Lung (tissue), 12 donors: ENCODE measurements around the gene ERFE. TPM values are rescaled to one million over a fixed set of nuclear protein-coding genes. Genes with fewer than 3 reads are reported as not detected.
A peak's percentile ranks its signal among the peaks of the same experiment; 100 is the strongest.

ENCODE experiments used
- ATAC-seq: fragments of 200-7000 bp; cut with Tn5 transposase; one replicate; pipeline ENCODE4 v1.9.1; 2020; ENCODE audit warnings: moderate number of reproducible peaks; ENCODE audit not compliant: insufficient read depth, low FRiP score
- DNase-seq, 3 donors: peaks; one replicate each; pipeline ENCODE4 v3.0.0-alpha.2; 2013 to 2017
- H3K27ac ChIP-seq, 2 donors: one replicate each; pipeline ENCODE4 v1.5.1; 2013; ENCODE audit warnings: mild to moderate bottlenecking in 2 of 2, moderate library complexity in 2 of 2, control low read depth in 1 of 2, inconsistent platforms in 1 of 2, low read depth in 1 of 2, low read length in 1 of 2
- H3K27me3 ChIP-seq, 3 donors: one replicate each; pipeline ENCODE4 v1.5.1; 2013; ENCODE audit warnings: low read length in 2 of 3; ENCODE audit not compliant: control insufficient read depth in 3 of 3, insufficient read depth in 3 of 3
- H3K36me3 ChIP-seq, 4 donors: one replicate each; pipeline ENCODE4 v1.5.1; 2013; ENCODE audit warnings: low read length in 4 of 4, mild to moderate bottlenecking in 1 of 4, moderate library complexity in 1 of 4; ENCODE audit not compliant: control insufficient read depth in 4 of 4, insufficient read depth in 4 of 4
- H3K4me1 ChIP-seq, 5 donors: one replicate each; pipeline ENCODE4 v1.5.1; 2013; ENCODE audit warnings: low read length in 5 of 5, mild to moderate bottlenecking in 2 of 5, moderate library complexity in 1 of 5; ENCODE audit not compliant: control insufficient read depth in 5 of 5, insufficient read depth in 5 of 5
- H3K4me3 ChIP-seq: one replicate; pipeline ENCODE4 v1.5.1; 2013; ENCODE audit warnings: mild to moderate bottlenecking, control low read depth, moderate library complexity
- H3K9ac ChIP-seq, 2 donors: one replicate each; pipeline ENCODE4 v1.5.1; 2013; ENCODE audit warnings: low read length in 2 of 2, control low read depth in 1 of 2; ENCODE audit not compliant: insufficient read depth in 1 of 2
- H3K9me3 ChIP-seq, 4 donors: one replicate each; pipeline ENCODE4 v1.5.1; 2013; ENCODE audit warnings: low read length in 3 of 4, mild to moderate bottlenecking in 1 of 4, moderate library complexity in 1 of 4; ENCODE audit not compliant: control insufficient read depth in 4 of 4, insufficient read depth in 3 of 4
- WGBS, 2 donors: extraction: QIAGEN DNeasy Blood & Tissue Kit; methylation state at CpG; one replicate each; pipeline ENCODE4 v1.1.7; 2013; 5-methylcytosine and 5-hydroxymethylcytosine counted together
- polyA plus RNA-seq, 2 donors: library from polyadenylated mRNA; stranded (reverse); fragments of 200-250 nt; gene quantifications; one replicate each; pipeline ENCODE4 v1.2.1, GENCODE V29; 2013
- total RNA-seq, 2 donors: library from RNA; depleted of rRNA in 1 of 2; stranded (reverse); fragments of >200 nt in 1 of 2; gene quantifications; one replicate each; pipeline ENCODE4 v1.2.1, GENCODE V29; 2014 to 2021
- TF ChIP-seq, protein P1 (sequence below): IDR thresholded peaks from 2 replicates; pipeline ENCODE4 v1.5.1; 2012; ENCODE audit warnings: mild to moderate bottlenecking; ENCODE audit errors: control extremely low read depth, extremely low read depth
- donor health status: control.
- donor health status: control.
- donor health status: Bipolar disorder and iron deficiency.
- donor health status: healthy.
- donor health status: DM: yes; HTN: yes; CAD: no.

The ERFE gene
- total and polyA plus RNA-seq, 4 donors: 0.52 to 0.54 (median 0.54) TPM; not detected in 1

DNA sequence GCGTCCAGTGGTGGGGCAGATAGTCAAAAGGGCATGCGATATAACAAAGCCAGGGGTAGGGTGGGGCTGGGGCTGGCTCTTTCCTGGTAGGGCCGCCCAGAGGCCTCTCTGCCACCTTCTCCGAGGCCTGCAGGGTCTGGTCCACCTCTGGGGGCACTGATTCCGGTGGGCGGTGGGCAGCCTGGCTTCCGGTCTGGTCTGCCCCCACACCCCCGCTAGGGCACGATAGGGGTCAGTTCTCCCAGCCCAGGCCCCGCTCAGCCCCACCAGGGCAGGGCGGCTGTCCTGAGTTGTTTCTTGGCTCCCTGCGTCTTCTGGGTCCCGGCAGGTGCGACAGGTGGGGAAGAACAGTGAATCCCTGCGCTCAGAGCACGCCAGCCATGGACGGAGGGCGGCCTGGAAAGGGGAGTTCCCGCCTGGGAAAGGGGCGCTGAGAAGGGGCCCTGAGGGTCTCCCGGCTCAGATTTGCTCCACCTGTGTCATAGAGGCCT is 707 bp upstream of the ERFE start:
- TF ChIP-seq, protein P1, sequence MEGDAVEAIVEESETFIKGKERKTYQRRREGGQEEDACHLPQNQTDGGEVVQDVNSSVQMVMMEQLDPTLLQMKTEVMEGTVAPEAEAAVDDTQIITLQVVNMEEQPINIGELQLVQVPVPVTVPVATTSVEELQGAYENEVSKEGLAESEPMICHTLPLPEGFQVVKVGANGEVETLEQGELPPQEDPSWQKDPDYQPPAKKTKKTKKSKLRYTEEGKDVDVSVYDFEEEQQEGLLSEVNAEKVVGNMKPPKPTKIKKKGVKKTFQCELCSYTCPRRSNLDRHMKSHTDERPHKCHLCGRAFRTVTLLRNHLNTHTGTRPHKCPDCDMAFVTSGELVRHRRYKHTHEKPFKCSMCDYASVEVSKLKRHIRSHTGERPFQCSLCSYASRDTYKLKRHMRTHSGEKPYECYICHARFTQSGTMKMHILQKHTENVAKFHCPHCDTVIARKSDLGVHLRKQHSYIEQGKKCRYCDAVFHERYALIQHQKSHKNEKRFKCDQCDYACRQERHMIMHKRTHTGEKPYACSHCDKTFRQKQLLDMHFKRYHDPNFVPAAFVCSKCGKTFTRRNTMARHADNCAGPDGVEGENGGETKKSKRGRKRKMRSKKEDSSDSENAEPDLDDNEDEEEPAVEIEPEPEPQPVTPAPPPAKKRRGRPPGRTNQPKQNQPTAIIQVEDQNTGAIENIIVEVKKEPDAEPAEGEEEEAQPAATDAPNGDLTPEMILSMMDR: no peak
- no peak for DNase-seq
- peaks cover 0 to 19% (median 4%) of the 10 kb centered on the region in 5 donors for H3K4me1 ChIP-seq
- H3K9me3 ChIP-seq: no peaks in the 10 kb centered on the region
- 55 to 57% methylated on average over 16 to 21 of the region's 21 CpGs for WGBS, 2 donors
- no peak overlapping the region for H3K9ac ChIP-seq
- no peak overlapping the region for H3K4me3 ChIP-seq
- no peak overlapping the region for H3K27ac ChIP-seq
- no peaks in the 10 kb centered on the region for H3K36me3 ChIP-seq
- ATAC-seq: no peak
- peaks cover 0 to 16% (median 10%) of the 10 kb centered on the region in 3 donors for H3K27me3 ChIP-seq

DNA sequence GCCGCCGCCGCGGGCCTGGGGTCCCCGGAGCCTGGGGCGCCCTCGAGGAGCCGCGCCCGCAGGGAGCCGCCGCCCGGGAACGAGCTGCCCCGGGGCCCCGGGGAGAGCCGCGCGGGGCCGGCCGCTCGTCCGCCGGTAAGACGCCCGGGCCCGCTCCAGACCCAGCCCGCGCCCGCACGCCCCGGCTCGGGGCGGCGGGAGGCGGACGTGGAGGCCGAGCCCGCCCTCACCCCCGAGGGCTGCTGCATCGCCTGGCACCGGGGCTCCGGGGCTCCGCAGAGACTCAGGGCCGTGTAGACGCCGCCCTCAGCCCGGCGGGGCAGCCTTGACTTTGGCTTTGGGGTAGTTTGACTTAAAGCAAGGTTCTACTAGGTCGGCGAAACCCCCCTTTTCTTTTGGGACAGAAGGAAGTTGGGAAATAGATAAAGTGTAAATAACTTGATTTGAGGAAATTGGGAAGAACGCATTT is 335 bp downstream of the ERFE start:
- peak overlapping the region; percentile 11 for H3K4me3 ChIP-seq
- TF ChIP-seq, protein P1: no peak
- DNase-seq: no peak
- ATAC-seq: no peak
- 1 to 2% methylated on average over 46 to 52 of the region's 52 CpGs for WGBS, 2 donors
- H3K36me3 ChIP-seq: no peaks in the 10 kb centered on the region
- no peaks in the 10 kb centered on the region for H3K9me3 ChIP-seq
- peaks cover 0 to 26% (median 8%) of the 10 kb centered on the region in 5 donors for H3K4me1 ChIP-seq
- H3K27me3 ChIP-seq: peaks cover 0 to 19% (median 13%) of the 10 kb centered on the region in 3 donors
- no peak overlapping the region for H3K9ac ChIP-seq
- no peak overlapping the region for H3K27ac ChIP-seq

DNA sequence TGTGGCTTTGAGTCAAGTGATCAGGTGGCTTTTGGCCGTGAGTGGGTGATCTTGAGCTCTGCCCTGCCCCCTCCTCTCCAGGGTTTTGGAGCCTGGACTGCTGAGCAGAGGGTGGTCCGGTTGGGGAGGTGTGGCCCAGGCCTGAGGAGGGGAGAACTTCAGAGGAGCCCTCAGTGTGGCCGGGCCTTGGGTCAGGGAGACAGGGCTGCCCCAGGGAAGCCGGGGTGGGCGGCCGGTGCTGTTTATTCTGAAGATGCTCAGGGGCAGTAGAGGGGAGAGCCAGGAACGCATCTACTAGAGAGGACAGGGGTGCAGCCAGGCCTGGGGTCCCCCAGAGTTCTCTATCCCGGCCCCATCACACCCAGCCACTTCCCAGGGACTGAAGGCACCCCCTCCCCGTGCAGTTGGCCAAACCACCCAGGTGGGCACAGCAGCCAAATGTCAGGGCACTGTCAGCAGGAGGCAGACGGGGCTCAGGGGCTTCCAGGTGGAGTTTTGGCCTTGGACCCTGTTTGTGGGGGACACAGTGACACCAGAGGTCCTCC is 963 bp downstream of the ERFE start:
- TF ChIP-seq, protein P1: no peak
- Histone ChIP-seq H3K9ac (no peak overlapping the region), H3K27ac (no peak overlapping the region), H3K27me3 (peaks cover 0 to 19% (median 13%) of the 10 kb centered on the region in 3 donors), H3K4me3 (no peak overlapping the region), H3K36me3 (no peaks in the 10 kb centered on the region), H3K4me1 (peaks cover 0 to 26% (median 8%) of the 10 kb centered on the region in 5 donors), H3K9me3 (no peaks in the 10 kb centered on the region)
- DNase-seq (no peak), ATAC-seq (no peak)
- WGBS, 2 donors: 35 to 44% methylated on average over 10 of the region's 10 CpGs
